ENCODE measurements around the gene B9D1. TPM values are rescaled to one million over a fixed set of nuclear protein-coding genes. Genes with fewer than 3 reads are reported as not detected.

The B9D1 gene
- total and polyA plus RNA-seq, 2 experiments from 2014 or later = 35.2 to 63.5 TPM

GRCh38 chr17:19342611-19343255 lies 19.8 kb downstream of the B9D1 start (continued):
- TF ChIP-seq ZNF462 (CRISPR knock-in tag; IDR thresholded peaks at IDR 0.05) (no peak), ZNF114 (CRISPR knock-in tag; IDR thresholded peaks at IDR 0.05) (no peak), REST (IDR thresholded peaks at IDR 0.05; ENCODE audit: unreplicated experiment) (no peak), ETS1 (IDR thresholded peaks at IDR 0.05) (no peak)
